GM12801 (cell line): ENCODE measurements around the gene MBOAT2.

Source experiments
- CTCF ChIP-seq: IDR thresholded peaks from one replicate; pipeline ENCODE4 v1.5.1; 2011; ENCODE audit warnings: control low read depth; ENCODE audit not compliant: insufficient read length; ENCODE audit errors: extremely low read depth

MBOAT2 gene

GRCh38 chr2:8853426-8853825, 150.1 kb downstream of the MBOAT2 start:
- no peak for TF ChIP-seq CTCF

GRCh38 chr2:8851811-8852560, 151.5 kb downstream of the MBOAT2 start:
- no peak for TF ChIP-seq CTCF

DNA sequence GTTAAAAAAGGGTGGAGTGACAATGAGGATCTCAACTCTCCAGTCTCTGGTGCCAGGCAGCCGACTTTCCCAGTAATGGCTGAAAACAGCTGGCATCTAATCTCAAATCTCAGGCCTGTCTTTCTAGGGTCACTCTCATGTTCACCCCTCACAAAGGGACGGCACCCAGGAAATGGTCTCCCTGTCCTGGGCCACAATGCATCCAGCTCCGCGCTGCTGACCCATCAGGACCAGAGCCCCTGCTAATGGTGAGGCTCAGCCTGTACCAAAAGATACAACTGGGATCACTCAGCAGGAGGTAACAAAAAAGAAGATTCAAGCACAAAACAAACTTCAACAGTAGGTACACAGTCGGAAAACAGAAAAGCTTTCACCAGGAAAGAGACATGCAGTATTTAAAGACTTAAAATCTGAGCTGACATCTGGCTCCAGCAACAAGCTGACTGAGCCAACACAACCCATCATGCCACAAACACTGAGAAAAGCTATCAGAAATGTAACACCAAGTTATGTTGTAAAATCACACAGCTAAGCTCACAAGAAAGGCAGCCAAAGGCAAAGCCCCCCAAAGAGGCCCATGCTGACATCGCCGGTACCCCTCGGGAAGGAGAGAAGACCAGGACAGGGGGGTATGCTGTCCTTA, 152.5 kb downstream of the MBOAT2 start:
- no peak for TF ChIP-seq CTCF

DNA sequence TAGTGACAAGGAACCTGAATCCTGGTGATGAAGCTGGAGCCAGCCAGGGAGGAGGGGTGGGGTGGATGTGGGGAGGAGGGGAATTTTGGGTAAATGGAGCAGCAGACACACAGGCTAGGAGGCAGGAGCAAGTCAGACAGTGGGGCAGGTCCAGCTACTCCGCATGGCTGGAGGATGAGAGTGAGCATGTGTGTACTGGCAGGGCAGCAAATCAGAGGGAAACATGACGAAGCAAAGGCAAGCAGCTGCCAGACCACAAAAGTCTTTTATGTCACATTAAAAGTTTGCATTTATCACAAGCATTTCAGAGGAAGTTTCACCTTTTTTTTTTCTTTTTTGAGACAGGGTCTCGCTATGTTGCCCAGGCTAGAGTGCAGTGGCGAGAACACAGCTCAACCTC, 154.2 kb downstream of the MBOAT2 start:
- TF ChIP-seq CTCF, result no peak

GRCh38 chr2:8848328-8849100, 155.0 kb downstream of the MBOAT2 start:
- TF ChIP-seq CTCF, result no peak

DNA sequence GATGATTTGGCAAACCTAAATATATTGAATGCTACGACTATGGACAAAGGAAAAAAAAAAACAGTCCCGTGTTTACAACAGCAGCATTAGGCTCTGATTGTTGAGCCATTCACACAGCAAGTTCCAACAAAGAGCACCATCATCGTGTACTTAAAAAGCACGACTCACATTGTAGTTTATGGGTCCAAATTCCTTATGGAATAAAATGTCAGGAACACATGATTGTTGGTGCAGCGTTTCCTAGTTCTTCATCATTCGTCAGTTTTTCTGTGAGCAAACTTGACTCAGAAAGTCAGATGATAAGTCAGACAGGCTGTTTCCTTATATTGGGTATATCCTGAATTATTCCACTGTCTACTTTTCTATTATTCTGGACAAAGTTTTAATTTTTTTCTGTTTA, 156.1 kb downstream of the MBOAT2 start:
- TF ChIP-seq CTCF, result no peak

- TF ChIP-seq CTCF, result no peak
Measured at GRCh38 chr2:8841932-8842331, 161.6 kb downstream of the MBOAT2 start.
